WERI-Rb-1 (cell line): ENCODE results near the gene ACO1.

Experiments
- DNase-seq: peaks from one replicate; pipeline ENCODE4 v3.0.0-alpha.2; 2020
- H3K27ac ChIP-seq: fragments of 250-450 bp; sonication (Bioruptor Pico); 2 replicates; pipeline ENCODE4 v1.5.1; 2020; ENCODE audit warnings: mild to moderate bottlenecking, moderate library complexity
- H3K27me3 ChIP-seq: fragments of 250-450 bp; sonication (Bioruptor Pico); 2 replicates; pipeline ENCODE4 v1.5.1; 2021; ENCODE audit warnings: mild to moderate bottlenecking, low read depth, moderate library complexity; ENCODE audit not compliant: insufficient read depth, severe bottlenecking
- H3K36me3 ChIP-seq: fragments of 250-450 bp; sonication (Bioruptor Pico); 2 replicates; pipeline ENCODE4 v1.5.1; 2020; ENCODE audit warnings: mild to moderate bottlenecking, moderate library complexity
- H3K4me3 ChIP-seq: 2 replicates; pipeline ENCODE4 v1.5.1; 2011; ENCODE audit warnings: low read depth, mild to moderate bottlenecking, control low read depth, low read length
- H3K9me3 ChIP-seq: fragments of 250-450 bp; sonication (Bioruptor Pico); 2 replicates; pipeline ENCODE4 v1.5.1; 2021; ENCODE audit warnings: mild to moderate bottlenecking, moderate library complexity; ENCODE audit not compliant: severe bottlenecking
- TF ChIP-seq, protein P1 (sequence below): IDR thresholded peaks from 2 replicates; pipeline ENCODE4 v1.5.1; 2011; ENCODE audit warnings: low read depth, mild to moderate bottlenecking, control low read depth, inconsistent platforms, low read length

Gene ACO1

DNA sequence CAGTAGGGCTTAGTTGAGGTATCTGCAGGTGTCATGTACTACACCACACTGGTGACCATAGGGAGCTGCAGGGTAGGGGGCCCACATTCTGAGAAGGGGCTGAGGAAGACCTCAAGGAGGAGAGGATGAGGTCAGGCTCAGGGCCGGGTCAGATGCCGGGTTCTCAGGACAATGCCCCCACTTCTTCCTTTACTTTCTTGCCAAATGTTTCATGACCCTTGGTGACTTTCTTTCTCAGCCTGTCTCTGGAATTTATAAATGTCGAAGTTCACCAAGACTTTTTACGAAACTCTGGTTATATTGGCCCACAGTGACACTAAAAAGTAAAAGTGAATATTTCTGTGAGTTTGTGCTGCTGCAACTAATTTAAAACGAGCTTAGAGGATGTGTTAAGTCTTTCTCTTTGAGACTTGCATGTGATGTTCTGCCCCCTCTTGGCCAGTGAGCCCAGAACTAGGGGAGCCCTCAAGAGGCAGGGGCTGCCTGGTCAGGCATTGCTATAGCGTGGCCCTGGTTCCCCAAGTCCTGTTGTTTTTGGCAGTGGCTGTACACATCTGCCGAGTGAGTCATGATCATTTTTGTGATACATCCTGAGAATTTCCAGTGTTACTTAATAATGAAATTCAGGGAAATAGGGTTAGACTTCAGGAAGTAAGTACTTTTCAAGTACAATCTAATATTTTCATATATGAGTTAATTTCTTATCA is 11.2 kb downstream of the ACO1 start:
- H3K27ac ChIP-seq: no peak overlapping the region
- no peak for DNase-seq
- no peaks in the 10 kb centered on the region for H3K9me3 ChIP-seq
- TF ChIP-seq, protein P1, sequence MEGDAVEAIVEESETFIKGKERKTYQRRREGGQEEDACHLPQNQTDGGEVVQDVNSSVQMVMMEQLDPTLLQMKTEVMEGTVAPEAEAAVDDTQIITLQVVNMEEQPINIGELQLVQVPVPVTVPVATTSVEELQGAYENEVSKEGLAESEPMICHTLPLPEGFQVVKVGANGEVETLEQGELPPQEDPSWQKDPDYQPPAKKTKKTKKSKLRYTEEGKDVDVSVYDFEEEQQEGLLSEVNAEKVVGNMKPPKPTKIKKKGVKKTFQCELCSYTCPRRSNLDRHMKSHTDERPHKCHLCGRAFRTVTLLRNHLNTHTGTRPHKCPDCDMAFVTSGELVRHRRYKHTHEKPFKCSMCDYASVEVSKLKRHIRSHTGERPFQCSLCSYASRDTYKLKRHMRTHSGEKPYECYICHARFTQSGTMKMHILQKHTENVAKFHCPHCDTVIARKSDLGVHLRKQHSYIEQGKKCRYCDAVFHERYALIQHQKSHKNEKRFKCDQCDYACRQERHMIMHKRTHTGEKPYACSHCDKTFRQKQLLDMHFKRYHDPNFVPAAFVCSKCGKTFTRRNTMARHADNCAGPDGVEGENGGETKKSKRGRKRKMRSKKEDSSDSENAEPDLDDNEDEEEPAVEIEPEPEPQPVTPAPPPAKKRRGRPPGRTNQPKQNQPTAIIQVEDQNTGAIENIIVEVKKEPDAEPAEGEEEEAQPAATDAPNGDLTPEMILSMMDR: no peak
- H3K4me3 ChIP-seq: no peak overlapping the region
- no peaks in the 10 kb centered on the region for H3K27me3 ChIP-seq
- no peaks in the 10 kb centered on the region for H3K36me3 ChIP-seq

DNA sequence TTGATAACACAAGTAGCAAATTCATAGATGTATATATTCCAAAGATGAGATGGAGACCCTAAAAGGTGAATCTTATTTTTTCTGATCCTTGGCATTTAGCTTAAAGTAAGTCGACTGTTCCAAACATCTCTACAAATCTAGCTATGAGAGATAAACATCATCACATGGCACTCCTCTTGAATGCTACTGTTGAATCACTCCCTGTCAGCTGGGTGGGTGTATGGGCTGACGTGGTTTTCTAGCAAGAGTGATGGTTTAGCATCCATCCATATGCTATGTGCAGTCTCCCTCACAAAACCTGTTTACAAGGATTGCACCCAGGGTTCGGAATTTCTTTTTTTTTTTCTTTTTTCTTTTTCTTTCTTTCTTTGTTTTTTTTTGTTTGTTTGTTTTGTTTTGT is 13.8 kb downstream of the ACO1 start:
- Histone ChIP-seq H3K27ac (no peak overlapping the region), H3K27me3 (no peaks in the 10 kb centered on the region), H3K9me3 (no peaks in the 10 kb centered on the region), H3K36me3 (no peaks in the 10 kb centered on the region), H3K4me3 (no peak overlapping the region)
- TF ChIP-seq, protein P1: no peak
- DNase-seq: no peak

DNA sequence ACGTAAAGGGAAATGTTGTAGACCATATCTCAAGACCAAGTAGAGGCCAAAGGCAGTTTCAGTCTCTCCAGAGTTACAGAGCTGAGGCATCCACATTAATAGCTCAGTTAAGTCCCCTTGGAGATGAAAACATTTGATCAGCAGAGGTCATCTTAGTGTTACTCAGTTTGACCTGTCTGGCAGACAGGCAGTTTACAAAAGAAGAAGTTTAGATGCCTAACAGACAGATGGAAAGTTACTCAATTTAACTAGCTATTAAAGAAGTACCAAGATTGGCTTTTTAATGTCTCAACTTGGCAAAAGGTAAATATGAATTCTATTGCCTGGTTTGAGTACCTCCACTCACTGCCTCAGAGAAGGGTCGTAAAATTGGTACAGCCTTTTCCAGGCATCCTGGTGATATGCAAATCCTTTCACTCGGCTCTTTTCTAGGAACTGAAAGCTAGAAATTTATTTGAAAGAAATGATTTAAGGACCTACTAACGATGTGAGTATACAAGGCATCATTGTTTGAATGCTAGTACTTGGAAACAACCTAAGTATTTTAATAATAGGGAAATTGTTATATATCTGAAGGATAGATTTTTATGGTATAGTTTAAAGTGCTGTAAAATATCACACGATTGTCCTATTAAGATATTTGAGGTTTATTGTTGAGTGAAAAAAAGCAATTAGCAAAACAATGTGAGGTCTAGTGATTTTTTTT is 14.8 kb downstream of the ACO1 start:
- TF ChIP-seq, protein P1: no peak
- Histone ChIP-seq H3K4me3 (no peak overlapping the region), H3K9me3 (no peaks in the 10 kb centered on the region), H3K27ac (no peak overlapping the region), H3K27me3 (no peaks in the 10 kb centered on the region), H3K36me3 (no peaks in the 10 kb centered on the region)
- DNase-seq: no peak

DNA sequence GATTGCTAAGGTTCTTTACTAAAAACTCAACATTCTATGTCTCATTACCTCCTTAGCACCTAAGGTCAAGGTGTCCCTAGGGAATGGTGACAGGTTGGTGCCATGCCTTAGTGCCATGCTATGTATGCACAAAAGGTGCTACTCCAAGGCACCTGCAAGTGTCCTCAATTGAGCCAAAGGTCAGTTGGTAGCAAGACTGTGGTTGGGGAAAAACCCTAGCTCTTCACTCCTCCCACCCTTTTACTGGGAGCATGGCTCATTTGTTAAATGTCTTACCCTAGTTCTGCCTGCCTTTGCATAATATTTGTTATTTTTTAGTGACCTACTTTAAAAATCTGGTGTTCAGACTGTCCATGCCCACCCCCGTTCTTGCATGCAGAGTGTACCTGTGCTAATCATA is 17.0 kb downstream of the ACO1 start:
- H3K9me3 ChIP-seq: no peaks in the 10 kb centered on the region
- H3K27me3 ChIP-seq: no peaks in the 10 kb centered on the region
- no peak overlapping the region for H3K27ac ChIP-seq
- peaks cover 10% of the 10 kb centered on the region; the same call in 1 of the 2 replicates for H3K36me3 ChIP-seq
- no peak for DNase-seq
- H3K4me3 ChIP-seq: no peak overlapping the region
- TF ChIP-seq, protein P1: no peak

DNA sequence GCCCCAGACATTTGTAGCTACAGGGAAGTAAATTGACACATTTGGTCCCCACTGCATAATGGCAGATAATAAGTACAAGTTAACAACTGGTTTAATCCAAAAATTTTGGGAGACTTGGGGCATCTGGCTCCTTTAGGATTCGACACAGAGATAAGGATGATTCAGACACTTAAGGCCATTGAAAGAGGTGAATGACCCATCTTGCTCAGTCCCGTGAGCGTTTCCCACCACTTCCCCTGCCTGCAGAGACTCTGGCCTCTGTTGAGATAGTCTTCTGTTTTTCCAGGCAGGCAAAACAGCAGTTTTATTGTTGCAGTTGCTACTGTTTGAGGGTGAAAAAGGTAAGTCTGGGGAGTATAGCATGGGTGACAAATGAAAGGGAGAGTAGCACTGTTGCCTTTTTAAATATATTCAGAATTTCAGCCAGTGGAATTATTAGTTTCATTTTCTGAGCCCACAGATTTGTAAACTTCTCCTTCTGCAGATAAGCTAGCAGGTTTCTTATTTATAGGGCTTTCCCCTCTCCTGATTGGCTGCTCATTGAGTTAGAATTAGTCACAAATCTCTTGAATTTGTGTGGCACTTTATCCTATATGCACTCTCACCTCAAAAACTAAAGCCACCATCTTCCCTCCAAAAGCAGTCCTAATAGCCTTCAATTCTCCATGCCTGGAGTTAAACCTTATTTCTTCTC is 19.3 kb downstream of the ACO1 start:
- DNase-seq: no peak
- Histone ChIP-seq H3K27me3 (no peaks in the 10 kb centered on the region), H3K4me3 (no peak overlapping the region), H3K9me3 (no peaks in the 10 kb centered on the region), H3K27ac (no peak overlapping the region), H3K36me3 (peaks cover 13% of the 10 kb centered on the region)
- TF ChIP-seq, protein P1: no peak
